ENCODE measurements around the gene MBNL3. TPM values are rescaled to one million over a fixed set of nuclear protein-coding genes. Genes with fewer than 3 reads are reported as not detected.

Gene MBNL3
- total and polyA plus RNA-seq, 7 donors: 1.7 to 5.8 (median 5.4) TPM

GRCh38 chrX:132482632-132483031 lies 6.2 kb downstream of the MBNL3 start:
- Histone ChIP-seq H3K4me3 (no peak overlapping the region), H3K27me3 (no peaks in the 10 kb centered on the region), H3K9me3 (no peaks in the 10 kb centered on the region), H3K4me1 (peaks cover 0 to 12% (median 0%) of the 10 kb centered on the region in 4 donors), H3K36me3 (no peaks in the 10 kb centered on the region), H3K27ac (no peak overlapping the region)
- WGBS, 2 donors: 56 to 82% methylated on average over 4 of the region's 4 CpGs
- intact Hi-C loops (cut with DNase I): no loop called here
- TF ChIP-seq POLR2A (IDR thresholded peaks at IDR 0.05) (no peak), EP300 (IDR thresholded peaks at IDR 0.05) (no peak), CTCF (IDR thresholded peaks at IDR 0.05) (no peak), POLR2AphosphoS5 (IDR thresholded peaks at IDR 0.05) (no peak)
- no peak for DNase-seq

GRCh38 chrX:132481449-132481848 lies 7.4 kb downstream of the MBNL3 start:
- 0 to 84% methylated on average over 1 of the region's 1 CpG for WGBS, 2 donors
- H3K4me1 ChIP-seq: peaks cover 0 to 12% (median 0%) of the 10 kb centered on the region in 4 donors
- intact Hi-C loops (cut with DNase I): no loop called here

GRCh38 chrX:132480581-132481203 lies 8.1 kb downstream of the MBNL3 start:
- peak overlapping the region in 3 of 4 donors; percentile 10 to 32 (median 11) for H3K4me3 ChIP-seq
- intact Hi-C loops (cut with DNase I): no loop called here
- H3K9me3 ChIP-seq: no peaks in the 10 kb centered on the region
- peaks cover 0 to 12% (median 0%) of the 10 kb centered on the region in 4 donors for H3K4me1 ChIP-seq
- no peaks in the 10 kb centered on the region for H3K27me3 ChIP-seq
- no peak for TF ChIP-seq POLR2A (IDR thresholded peaks at IDR 0.05)
- TF ChIP-seq EP300 (IDR thresholded peaks at IDR 0.05): no peak
- TF ChIP-seq POLR2AphosphoS5 (IDR thresholded peaks at IDR 0.05): no peak
- no peak for TF ChIP-seq CTCF (IDR thresholded peaks at IDR 0.05)
- peak overlapping the region; percentile 39 to 66 (median 50) for H3K27ac ChIP-seq
- no peak for DNase-seq
- 0 to 1% methylated on average over 6 of the region's 6 CpGs for WGBS, 2 donors
- no peaks in the 10 kb centered on the region for H3K36me3 ChIP-seq

More at GRCh38 chrX:132481449-132481848, 7.4 kb downstream of the MBNL3 start:
- H3K4me3 ChIP-seq: no peak overlapping the region
- TF ChIP-seq POLR2AphosphoS5 (IDR thresholded peaks at IDR 0.05) (no peak), EP300 (IDR thresholded peaks at IDR 0.05) (no peak), CTCF (IDR thresholded peaks at IDR 0.05) (no peak), POLR2A (IDR thresholded peaks at IDR 0.05) (no peak)
- H3K27ac ChIP-seq: peak overlapping the region in 2 of 4 donors; percentile 59 to 66
- H3K27me3 ChIP-seq: no peaks in the 10 kb centered on the region
- H3K36me3 ChIP-seq: no peaks in the 10 kb centered on the region
- DNase-seq: no peak
- H3K9me3 ChIP-seq: no peaks in the 10 kb centered on the region

- no peaks in the 10 kb centered on the region for H3K36me3 ChIP-seq
- intact Hi-C loops (cut with DNase I): no loop called here
- WGBS, 2 donors: 95 to 100% methylated on average over 1 of the region's 1 CpG
- H3K4me3 ChIP-seq: no peak overlapping the region
- no peaks in the 10 kb centered on the region for H3K4me1 ChIP-seq
- no peaks in the 10 kb centered on the region for H3K9me3 ChIP-seq
- TF ChIP-seq EP300 (IDR thresholded peaks at IDR 0.05) (no peak), POLR2A (IDR thresholded peaks at IDR 0.05) (no peak), POLR2AphosphoS5 (IDR thresholded peaks at IDR 0.05) (no peak), CTCF (IDR thresholded peaks at IDR 0.05) (no peak)
- H3K27ac ChIP-seq: peak overlapping the region in 1 of 4 donors; percentile 19
- H3K27me3 ChIP-seq: no peaks in the 10 kb centered on the region
- no peak for DNase-seq
Observed at GRCh38 chrX:132474544-132475248, 14.1 kb downstream of the MBNL3 start.

Data from sigmoid colon (tissue), 7 donors.